HEK293T (cell line): ENCODE measurements around the gene CALCOCO1.
"Not testable (repeated sequence)": the region's sequence is repeated elsewhere in the genome, so short reads cannot be mapped to it uniquely, and the experiment has no call there.

ENCODE experiments used
- CTCF ChIA-PET: fragments of 350-600 bp; formaldehyde crosslinking; extraction: SDS; loops from one replicate; lab custom pipeline; 2021; ENCODE audit warnings: antibody characterized with exemption, inconsistent platforms; lab: Yijun Ruan, JAX
- POLR2A ChIA-PET: fragments of 350-600 bp; formaldehyde crosslinking; extraction: SDS; loops from one replicate; lab custom pipeline; 2020; ENCODE audit warnings: antibody characterized with exemption, inconsistent platforms; lab: Yijun Ruan, JAX
- DNase-seq: peaks from one replicate; pipeline ENCODE4 v3.0.0; 2012; ENCODE audit warnings: mixed read lengths; ENCODE audit errors: extremely low spot score
- ARNT ChIP-seq: fragments of 450-650 bp; IDR thresholded peaks from 2 replicates; pipeline ENCODE4 v1.6.1; 2017; ENCODE audit warnings: mild to moderate bottlenecking
- BHLHE40 ChIP-seq: fragments of 450-650 bp; IDR thresholded peaks from 2 replicates; pipeline ENCODE4 v1.6.1; 2016; ENCODE audit warnings: mild to moderate bottlenecking, moderate library complexity, borderline replicate concordance
- CTBP1 ChIP-seq: fragments of 450-650 bp; IDR thresholded peaks from 2 replicates; pipeline ENCODE4 v1.6.1; 2016; ENCODE audit warnings: borderline replicate concordance
- ELF4 ChIP-seq: fragments of 450-650 bp; IDR thresholded peaks from 2 replicates; pipeline ENCODE4 v1.6.1; 2017; ENCODE audit warnings: antibody characterized with exemption
- FOXA1 ChIP-seq: fragments of 450-650 bp; IDR thresholded peaks from 2 replicates; pipeline ENCODE4 v1.6.1; 2016; ENCODE audit warnings: mild to moderate bottlenecking
- FOXK2 ChIP-seq: fragments of 450-650 bp; IDR thresholded peaks from 2 replicates; pipeline ENCODE4 v1.6.1; 2016; ENCODE audit warnings: mild to moderate bottlenecking
- FOXM1 ChIP-seq: fragments of 450-650 bp; IDR thresholded peaks from 2 replicates; pipeline ENCODE4 v1.6.1; 2017; ENCODE audit warnings: mild to moderate bottlenecking, borderline replicate concordance
- HDGF ChIP-seq: fragments of 450-650 bp; IDR thresholded peaks from 2 replicates; pipeline ENCODE4 v1.6.1; 2017; ENCODE audit warnings: antibody characterized with exemption, borderline replicate concordance
- L3MBTL2 ChIP-seq: fragments of 450-650 bp; conservative IDR thresholded peaks from 2 replicates; pipeline ENCODE4 v1.6.1; 2016; ENCODE audit warnings: mild to moderate bottlenecking
- LEF1 ChIP-seq: fragments of 450-650 bp; IDR thresholded peaks from 2 replicates; pipeline ENCODE4 v1.6.1; 2017; ENCODE audit warnings: mild to moderate bottlenecking, borderline replicate concordance
- NFRKB ChIP-seq: fragments of 450-650 bp; IDR thresholded peaks from 2 replicates; pipeline ENCODE4 v1.6.1; 2016; ENCODE audit warnings: mild to moderate bottlenecking, moderate library complexity
- PKNOX1 ChIP-seq: fragments of 450-650 bp; IDR thresholded peaks from 2 replicates; pipeline ENCODE4 v1.6.1; 2016
- SP1 ChIP-seq: fragments of 450-650 bp; IDR thresholded peaks from 2 replicates; pipeline ENCODE4 v1.6.1; 2017
- SUZ12 ChIP-seq: fragments of 450-650 bp; IDR thresholded peaks from 2 replicates; pipeline ENCODE4 v1.6.1; 2016; ENCODE audit warnings: mild to moderate bottlenecking
- TARDBP ChIP-seq: fragments of 450-650 bp; IDR thresholded peaks from 2 replicates; pipeline ENCODE4 v1.6.1; 2016
- ZNF384 ChIP-seq: fragments of 450-650 bp; IDR thresholded peaks from 2 replicates; pipeline ENCODE4 v1.6.1; 2016

CALCOCO1 gene

GRCh38 chr12:53765891-53766290 lies 38.6 kb upstream of the CALCOCO1 start:
- ChIA-PET POLR2A (no interaction called here), CTCF (interaction anchor here (0.8 to 2.3 kb wide), 5 partner anchors 9 to 222 kb away, joined by 3 to 22 read pairs (median 4); no protein-coding TSS in a partner anchor)
- no peak for TF ChIP-seq PKNOX1
- no peak for TF ChIP-seq SUZ12
- no peak for TF ChIP-seq SP1
- no peak for DNase-seq

GRCh38 chr12:53764615-53765014 lies 37.4 kb upstream of the CALCOCO1 start:
- CTCF ChIA-PET, result interaction anchor here (0.6 to 2.3 kb wide), 3 partner anchors 8 to 224 kb away, joined by 5 to 22 read pairs (median 9); no protein-coding TSS in a partner anchor
- POLR2A ChIA-PET, result no interaction called here

GRCh38 chr12:53762793-53763192 lies 35.5 kb upstream of the CALCOCO1 start:
- CTCF ChIA-PET, DNase-seq, POLR2A ChIA-PET: not testable (repeated sequence)

More at GRCh38 chr12:53764615-53765014, 37.4 kb upstream of the CALCOCO1 start:
- TF ChIP-seq FOXK2, result no peak
- no peak for TF ChIP-seq TARDBP
- no peak for TF ChIP-seq HDGF
- TF ChIP-seq ELF4, result no peak
- TF ChIP-seq ZNF384, result no peak
- no peak for TF ChIP-seq NFRKB
- no peak for TF ChIP-seq L3MBTL2
- no peak for TF ChIP-seq SP1
- no peak for DNase-seq

GRCh38 chr12:53761306-53761705 lies 34.1 kb upstream of the CALCOCO1 start:
- no peak for DNase-seq
- ChIA-PET POLR2A (no interaction called here), CTCF (no interaction called here)
- TF ChIP-seq FOXM1 (no peak), TARDBP (no peak), FOXA1 (no peak), LEF1 (no peak), HDGF (no peak), ARNT (no peak), PKNOX1 (no peak), CTBP1 (no peak), NFRKB (no peak), BHLHE40 (no peak), ELF4 (no peak), SUZ12 (no peak), SP1 (no peak), ZNF384 (no peak)

GRCh38 chr12:53759261-53759660 lies 32.0 kb upstream of the CALCOCO1 start:
- ChIA-PET CTCF (interaction anchor here (0.9 to 1.6 kb wide), 2 partner anchors 13 to 16 kb away, joined by 3 to 4 read pairs; no protein-coding TSS in a partner anchor), POLR2A (no interaction called here)
- peak; percentile 44; the same call in 1 of the 2 replicates for TF ChIP-seq PKNOX1
- no peak for TF ChIP-seq BHLHE40
- TF ChIP-seq ZNF384, result no peak
- DNase-seq, result no peak

- TF ChIP-seq CTBP1 (no peak), FOXA1 (no peak), FOXK2 (no peak), NFRKB (no peak), ELF4 (no peak), SUZ12 (no peak), LEF1 (no peak), L3MBTL2 (no peak)
- ChIA-PET CTCF (interaction anchor here (0.6 to 2.2 kb wide), 3 partner anchors 13 to 57 kb away, joined by 3 to 27 read pairs (median 4); no protein-coding TSS in a partner anchor), POLR2A (no interaction called here)
- no peak for DNase-seq
These were observed 31.5 kb upstream of the CALCOCO1 start for GRCh38 chr12:53758730-53759103.

GRCh38 chr12:53758081-53758729 lies 31.0 kb upstream of the CALCOCO1 start:
- CTCF ChIA-PET, result interaction anchor here (0.6 to 3.3 kb wide), 14 partner anchors 8 to 450 kb away, joined by 3 to 27 read pairs (median 4); partner anchors contain the start of gene ATP5MC2
- DNase-seq, result no peak
- POLR2A ChIA-PET, result interaction anchor here (0.8 to 1.3 kb wide), 2 partner anchors 12 to 19 kb away, joined by 3 read pairs; no protein-coding TSS in a partner anchor
- TF ChIP-seq HDGF (no peak), FOXK2 (no peak), ZNF384 (no peak), TARDBP (no peak), SUZ12 (no peak), FOXM1 (no peak), BHLHE40 (no peak), PKNOX1 (no peak), L3MBTL2 (no peak), NFRKB (no peak), CTBP1 (no peak), LEF1 (no peak), ARNT (no peak)
